Activated naive CD4-positive, alpha-beta T cell treated with Interleukin-2 at 50 U/mL for 16 hours (primary cell): Measurements from ENCODE around the gene MAPKAP1.
"Not testable (repeated sequence)": the region's sequence is repeated elsewhere in the genome, so short reads cannot be mapped to it uniquely, and the experiment has no call there.

Experiments used
- DNase-seq: peaks from one replicate; pipeline ENCODE4 v3.0.0-alpha.2; 2020

MAPKAP1 gene

GRCh38 chr9:125600194-125600593 lies 106.8 kb downstream of the MAPKAP1 start:
- DNase-seq, result no peak

GRCh38 chr9:125594223-125594610 lies 112.8 kb downstream of the MAPKAP1 start:
- no peak for DNase-seq

GRCh38 chr9:125593581-125594222 lies 113.3 kb downstream of the MAPKAP1 start:
- DNase-seq, result no peak

- DNase-seq, result no peak
These were observed 115.1 kb downstream of the MAPKAP1 start for GRCh38 chr9:125591888-125592287.

GRCh38 chr9:125591245-125591644 lies 115.8 kb downstream of the MAPKAP1 start:
- DNase-seq, result no peak

GRCh38 chr9:125589287-125589686 lies 117.7 kb downstream of the MAPKAP1 start:
- DNase-seq, result no peak

- DNase-seq, result no peak
These were observed 119.1 kb downstream of the MAPKAP1 start for GRCh38 chr9:125587819-125588460.

- no peak for DNase-seq
These were observed 120.9 kb downstream of the MAPKAP1 start for GRCh38 chr9:125586172-125586511.

- no peak for DNase-seq
These were observed 121.4 kb downstream of the MAPKAP1 start for GRCh38 chr9:125585503-125586171.

- DNase-seq, result no peak
These were observed 126.2 kb downstream of the MAPKAP1 start for GRCh38 chr9:125580701-125581286.

GRCh38 chr9:125579030-125579932 lies 127.7 kb downstream of the MAPKAP1 start:
- no peak for DNase-seq

GRCh38 chr9:125574126-125574877 lies 132.7 kb downstream of the MAPKAP1 start:
- DNase-seq, result no peak

GRCh38 chr9:125572461-125572860 lies 134.5 kb downstream of the MAPKAP1 start:
- DNase-seq, result not testable (repeated sequence)

- DNase-seq, result not testable (repeated sequence)
These were observed 135.2 kb downstream of the MAPKAP1 start for GRCh38 chr9:125571824-125572223.

- no peak for DNase-seq
These were observed 136.8 kb downstream of the MAPKAP1 start for GRCh38 chr9:125570246-125570645.

GRCh38 chr9:125568621-125569020 lies 138.4 kb downstream of the MAPKAP1 start:
- no peak for DNase-seq

GRCh38 chr9:125566051-125566450 lies 141.0 kb downstream of the MAPKAP1 start:
- DNase-seq, result not testable (repeated sequence)

- DNase-seq, result no peak
These were observed 141.9 kb downstream of the MAPKAP1 start for GRCh38 chr9:125565126-125565525.

GRCh38 chr9:125564631-125565030 lies 142.4 kb downstream of the MAPKAP1 start:
- no peak for DNase-seq

GRCh38 chr9:125561509-125562148 lies 145.4 kb downstream of the MAPKAP1 start:
- no peak for DNase-seq

GRCh38 chr9:125559894-125560293 lies 147.1 kb downstream of the MAPKAP1 start:
- no peak for DNase-seq

- DNase-seq, result no peak
These were observed 147.8 kb downstream of the MAPKAP1 start for GRCh38 chr9:125559194-125559593.
